ENCODE results near the gene PAK1IP1. TPM values are rescaled to one million over a fixed set of nuclear protein-coding genes. Genes with fewer than 3 reads are reported as not detected.

Gene PAK1IP1
- total RNA-seq, 1 donor from 2014 or later = 9.5 TPM

DNA sequence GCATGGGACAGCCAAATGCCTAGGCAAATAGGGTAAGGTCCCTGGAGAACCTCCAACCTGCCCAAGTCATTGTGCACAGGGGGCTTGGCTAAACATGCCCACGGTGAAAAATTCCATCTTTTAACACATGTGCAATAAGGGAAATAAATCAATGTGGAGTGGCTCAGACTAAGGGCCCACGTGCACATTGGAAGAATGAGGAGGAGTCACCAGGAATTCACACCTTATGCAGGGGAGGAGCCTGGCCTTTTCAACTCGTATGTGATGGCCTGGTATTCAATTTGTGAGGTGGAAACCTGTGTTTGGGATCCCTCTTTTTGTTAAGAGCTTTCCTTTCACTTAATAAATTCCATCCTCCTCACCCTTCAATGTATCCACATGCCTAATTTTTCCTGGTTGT, 13.0 kb upstream of the PAK1IP1 start:
- intact Hi-C loops (cut with DNase I) = no loop called here
- Histone ChIP-seq H3K4me3 (no peak overlapping the region), H3K27ac (no peak overlapping the region), H3K4me1 (no peaks in the 10 kb centered on the region), H3K36me3 (no peaks in the 10 kb centered on the region), H3K9me3 (no peaks in the 10 kb centered on the region), H3K27me3 (ENCODE audit: low read depth) (no peaks in the 10 kb centered on the region)
- ATAC-seq = no peak
- TF ChIP-seq, protein P1, sequence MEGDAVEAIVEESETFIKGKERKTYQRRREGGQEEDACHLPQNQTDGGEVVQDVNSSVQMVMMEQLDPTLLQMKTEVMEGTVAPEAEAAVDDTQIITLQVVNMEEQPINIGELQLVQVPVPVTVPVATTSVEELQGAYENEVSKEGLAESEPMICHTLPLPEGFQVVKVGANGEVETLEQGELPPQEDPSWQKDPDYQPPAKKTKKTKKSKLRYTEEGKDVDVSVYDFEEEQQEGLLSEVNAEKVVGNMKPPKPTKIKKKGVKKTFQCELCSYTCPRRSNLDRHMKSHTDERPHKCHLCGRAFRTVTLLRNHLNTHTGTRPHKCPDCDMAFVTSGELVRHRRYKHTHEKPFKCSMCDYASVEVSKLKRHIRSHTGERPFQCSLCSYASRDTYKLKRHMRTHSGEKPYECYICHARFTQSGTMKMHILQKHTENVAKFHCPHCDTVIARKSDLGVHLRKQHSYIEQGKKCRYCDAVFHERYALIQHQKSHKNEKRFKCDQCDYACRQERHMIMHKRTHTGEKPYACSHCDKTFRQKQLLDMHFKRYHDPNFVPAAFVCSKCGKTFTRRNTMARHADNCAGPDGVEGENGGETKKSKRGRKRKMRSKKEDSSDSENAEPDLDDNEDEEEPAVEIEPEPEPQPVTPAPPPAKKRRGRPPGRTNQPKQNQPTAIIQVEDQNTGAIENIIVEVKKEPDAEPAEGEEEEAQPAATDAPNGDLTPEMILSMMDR (IDR thresholded peaks at IDR 0.05) = no peak
- no peak for DNase-seq

DNA sequence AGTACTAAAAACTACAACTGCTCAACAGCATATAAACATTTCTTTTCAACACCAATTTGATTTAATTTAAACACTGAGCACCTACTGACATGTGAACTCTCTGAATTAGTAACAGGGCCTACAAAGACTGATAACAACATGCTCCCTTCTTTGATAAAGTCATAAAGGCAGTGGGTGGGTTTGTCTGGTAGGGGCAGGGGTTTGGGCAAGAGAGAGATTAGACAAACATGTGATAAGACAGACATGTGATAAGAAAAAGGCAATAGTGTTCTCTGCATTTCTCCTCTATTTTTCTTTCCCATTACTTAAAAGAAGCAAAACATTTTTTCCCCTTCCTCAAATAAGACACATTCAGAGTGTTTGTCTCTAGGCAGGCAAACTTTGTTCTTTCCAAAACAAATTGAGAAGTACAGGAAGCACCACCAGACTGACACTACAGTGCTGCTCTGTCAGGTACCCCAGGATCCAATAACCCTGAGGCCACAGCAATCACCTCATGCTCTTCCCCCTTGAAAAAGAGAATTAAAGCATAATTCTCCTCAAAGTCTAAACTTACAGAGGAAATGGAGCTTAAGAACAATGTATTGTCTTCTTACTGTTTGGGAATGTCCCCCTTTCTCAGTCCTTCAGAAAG, 12.3 kb upstream of the PAK1IP1 start:
- intact Hi-C loops (cut with DNase I) = no loop called here

GRCh38 chr6:10684618-10685017, 10.2 kb upstream of the PAK1IP1 start:
- H3K4me3 ChIP-seq = no peak overlapping the region
- H3K9me3 ChIP-seq = no peaks in the 10 kb centered on the region
- no peaks in the 10 kb centered on the region for H3K27me3 ChIP-seq (ENCODE audit: low read depth)
- DNase-seq (no peak), ATAC-seq (no peak)
- TF ChIP-seq, protein P1 (IDR thresholded peaks at IDR 0.05) = no peak
- no peaks in the 10 kb centered on the region for H3K4me1 ChIP-seq
- H3K27ac ChIP-seq = no peak overlapping the region
- no peaks in the 10 kb centered on the region for H3K36me3 ChIP-seq
- intact Hi-C loops (cut with DNase I) = no loop called here

More for the DNA sequence above, 12.3 kb upstream of the PAK1IP1 start:
- no peak overlapping the region for H3K4me3 ChIP-seq
- H3K9me3 ChIP-seq = no peaks in the 10 kb centered on the region
- no peak for ATAC-seq
- no peaks in the 10 kb centered on the region for H3K27me3 ChIP-seq (ENCODE audit: low read depth)
- DNase-seq = no peak
- H3K36me3 ChIP-seq = no peaks in the 10 kb centered on the region
- TF ChIP-seq, protein P1 (IDR thresholded peaks at IDR 0.05) = no peak
- no peaks in the 10 kb centered on the region for H3K4me1 ChIP-seq
- no peak overlapping the region for H3K27ac ChIP-seq

- TF ChIP-seq, protein P1 (IDR thresholded peaks at IDR 0.05) = no peak
- ATAC-seq = no peak
- intact Hi-C loops (cut with DNase I) = no loop called here
These were observed 9.5 kb upstream of the PAK1IP1 start for GRCh38 chr6:10685092-10685915.

DNA sequence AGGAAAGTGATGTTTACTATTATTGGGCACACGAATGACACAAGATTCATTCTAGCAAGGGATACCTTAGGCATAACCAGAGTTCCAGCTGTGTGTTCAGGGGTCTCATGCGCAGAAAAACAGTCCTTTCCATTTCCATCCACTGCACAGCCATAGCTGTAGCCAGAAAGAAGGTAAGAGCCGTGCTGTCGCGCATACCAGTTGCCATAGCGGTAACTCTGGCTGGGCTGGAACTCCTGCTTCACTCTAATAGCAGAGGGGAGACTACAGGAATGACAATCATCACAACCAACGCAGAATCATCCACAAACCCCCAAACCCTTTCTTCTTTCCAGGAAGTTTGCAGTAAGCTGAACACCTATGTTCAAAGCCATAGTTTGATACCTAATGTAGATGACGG, 7.9 kb upstream of the PAK1IP1 start:
- Histone ChIP-seq H3K4me1 (no peaks in the 10 kb centered on the region), H3K36me3 (no peaks in the 10 kb centered on the region), H3K27me3 (ENCODE audit: low read depth) (no peaks in the 10 kb centered on the region), H3K27ac (no peak overlapping the region), H3K4me3 (no peak overlapping the region), H3K9me3 (no peaks in the 10 kb centered on the region)
- TF ChIP-seq, protein P1 (IDR thresholded peaks at IDR 0.05) = no peak
- DNase-seq (no peak), ATAC-seq (no peak)
- intact Hi-C loops (cut with DNase I) = no loop called here

More at GRCh38 chr6:10685092-10685915, 9.5 kb upstream of the PAK1IP1 start:
- H3K27me3 ChIP-seq (ENCODE audit: low read depth) = no peaks in the 10 kb centered on the region
- DNase-seq = no peak
- H3K36me3 ChIP-seq = no peaks in the 10 kb centered on the region
- no peaks in the 10 kb centered on the region for H3K4me1 ChIP-seq
- H3K4me3 ChIP-seq = no peak overlapping the region
- H3K27ac ChIP-seq = no peak overlapping the region
- no peaks in the 10 kb centered on the region for H3K9me3 ChIP-seq

All from lower lobe of right lung (tissue), 2 donors.